Stomach (tissue), 4 donors: Measurements from ENCODE around the gene PTGIR.

Source experiments
- CTCF ChIP-seq, 7 experiments: fragments of 450-650 bp in 4 of 7; fragments of 200-600 bp in 3 of 7; sonication (generic) in 3 of 7; IDR thresholded peaks; one replicate each; pipeline ENCODE4 v1.5.1; 2016 to 2019; ENCODE audit warnings: antibody characterized with exemption in 7 of 7, control low read depth in 2 of 7, mild to moderate bottlenecking in 1 of 7
- POLR2A ChIP-seq, 4 donors: fragments of 450-650 bp; IDR thresholded peaks; one replicate each; pipeline ENCODE4 v1.6.1; 2016; ENCODE audit warnings: antibody characterized with exemption in 4 of 4, control low read depth in 2 of 4, mild to moderate bottlenecking in 1 of 4, moderate library complexity in 1 of 4

GRCh38 chr19:46586294-46586693 lies 38.6 kb downstream of the PTGIR start:
- TF ChIP-seq CTCF (IDR thresholded peaks at IDR 0.05) (no peak), POLR2A (IDR thresholded peaks at IDR 0.05) (no peak)
